Naive thymus-derived CD8-positive, alpha-beta T cell (primary cell): ENCODE results near the gene CDKL4. TPM values are rescaled to one million over a fixed set of nuclear protein-coding genes. Genes with fewer than 3 reads are reported as not detected.
"Not testable (repeated sequence)": the region's sequence is repeated elsewhere in the genome, so short reads cannot be mapped to it uniquely, and the experiment has no call there.

Source experiments
- ATAC-seq, 2 donors: fragments of 150-1000 bp; cut with Tn5 transposase in 1 of 2; sonication (Bioruptor Pico), chemical (Tn5 transposase) in 1 of 2; 1 replicate in 1 of 2; 2 replicates in 1 of 2; pipeline ENCODE4 v1.10.0; 2021; ENCODE audit warnings: mild to moderate bottlenecking in 2 of 2, moderate library complexity in 2 of 2
- POLR2A ChIA-PET: fragments of 350-600 bp; sonication (Branson Sonifier 250); formaldehyde crosslinking; loops from one replicate; lab custom pipeline; 2021; ENCODE audit warnings: antibody characterized with exemption; lab: Charles Lee
- DNase-seq, 10 donors: peaks; one replicate each; pipeline versions ENCODE4 v3.0.0 to v3.0.0-alpha.2; 2020 to 2022
- H3K27ac Mint-ChIP-seq, 10 donors: one replicate each; pipeline ENCODE4 v1.8.0; 2020 to 2022; ENCODE audit warnings: mild to moderate bottlenecking in 10 of 10, mixed read lengths in 10 of 10, moderate library complexity in 4 of 10, inconsistent platforms in 1 of 10
- H3K27me3 Mint-ChIP-seq, 5 donors: one replicate each; pipeline ENCODE4 v1.8.0; 2021 to 2022; ENCODE audit warnings: mixed read lengths in 5 of 5
- H3K36me3 Mint-ChIP-seq, 3 donors: one replicate each; pipeline ENCODE4 v1.8.0; 2020 to 2022; ENCODE audit warnings: mixed read lengths in 3 of 3, mild to moderate bottlenecking in 2 of 3, inconsistent platforms in 1 of 3
- H3K4me1 Mint-ChIP-seq, 4 donors: one replicate each; pipeline ENCODE4 v1.8.0; 2021 to 2022; ENCODE audit warnings: mixed read lengths in 4 of 4
- H3K4me3 Mint-ChIP-seq, 10 donors: one replicate each; pipeline ENCODE4 v1.8.0; 2020 to 2022; ENCODE audit warnings: mild to moderate bottlenecking in 10 of 10, mixed read lengths in 10 of 10, moderate library complexity in 6 of 10, inconsistent platforms in 1 of 10
- H3K9me3 Mint-ChIP-seq, 9 donors: one replicate each; pipeline ENCODE4 v1.8.0; 2020 to 2022; ENCODE audit warnings: mixed read lengths in 9 of 9, mild to moderate bottlenecking in 3 of 9, inconsistent platforms in 1 of 9, moderate library complexity in 1 of 9
- polyA plus RNA-seq, 3 donors: library from polyadenylated mRNA; unstranded; fragments of 300-500 nt; fragmentation: Illumina TruSeq; gene quantifications; one replicate each; pipeline ENCODE4 v1.2.3, GENCODE V29; 2021
- total RNA-seq, 8 experiments: library from RNA in 2 of 8; stranded (reverse) in 2 of 8; gene quantifications; one replicate each; pipeline ENCODE4 v1.2.3 and lab custom pipeline; 2021 to 2026

CDKL4 gene
- total and polyA plus RNA-seq, 5 experiments from 2014 or later, result not detected

- no peak for DNase-seq
- peaks cover 0 to 7% (median 7%) of the 10 kb centered on the region in 3 donors for H3K36me3 Mint-ChIP-seq
- peak overlapping the region in 1 of 10 donors; percentile 1 for H3K27ac Mint-ChIP-seq
- peaks cover 4 to 7% (median 5%) of the 10 kb centered on the region in 4 donors for H3K4me1 Mint-ChIP-seq
- POLR2A ChIA-PET, result interaction anchor here (0.6 to 1.4 kb wide), 2 partner anchors 78 to 1883 kb away, joined by 4 read pairs; no protein-coding TSS in a partner anchor
- H3K9me3 Mint-ChIP-seq, result peaks cover 0 to 28% (median 12%) of the 10 kb centered on the region in 9 donors
- H3K4me3 Mint-ChIP-seq, result no peak overlapping the region
- H3K27me3 Mint-ChIP-seq, result no peaks in the 10 kb centered on the region
- no peak for ATAC-seq
Measured at GRCh38 chr2:39203382-39203781, 40.4 kb downstream of the CDKL4 start.

- POLR2A ChIA-PET, result interaction anchor here (0.6 to 1.4 kb wide), 3 partner anchors 73 to 1883 kb away, joined by 4 read pairs; no protein-coding TSS in a partner anchor
- peaks cover 0 to 29% (median 15%) of the 10 kb centered on the region in 9 donors for H3K9me3 Mint-ChIP-seq
- H3K4me1 Mint-ChIP-seq, result peaks cover 4 to 7% (median 5%) of the 10 kb centered on the region in 4 donors
- H3K36me3 Mint-ChIP-seq, result peaks cover 0 to 7% (median 7%) of the 10 kb centered on the region in 3 donors
- peak overlapping the region in 1 of 10 donors; percentile 10 for H3K27ac Mint-ChIP-seq
- no peak overlapping the region for H3K4me3 Mint-ChIP-seq
- DNase-seq (no peak), ATAC-seq (no peak)
- no peaks in the 10 kb centered on the region for H3K27me3 Mint-ChIP-seq
Measured at GRCh38 chr2:39202639-39203369, 41.0 kb downstream of the CDKL4 start.

- H3K27me3 Mint-ChIP-seq, H3K4me1 Mint-ChIP-seq, H3K27ac Mint-ChIP-seq, DNase-seq, ATAC-seq, H3K4me3 Mint-ChIP-seq, POLR2A ChIA-PET: not testable (repeated sequence)
- Mint-ChIP-seq H3K36me3 (peaks cover 0 to 18% (median 13%) of the 10 kb centered on the region in 3 donors), H3K9me3 (peaks cover 3 to 30% (median 22%) of the 10 kb centered on the region in 9 donors)
Measured at GRCh38 chr2:39197003-39197402, 46.8 kb downstream of the CDKL4 start.

- peak overlapping the region in 1 of 10 donors; percentile 3 for H3K27ac Mint-ChIP-seq
- H3K4me3 Mint-ChIP-seq, result no peak overlapping the region
- H3K36me3 Mint-ChIP-seq, result peaks cover 0 to 14% (median 7%) of the 10 kb centered on the region in 3 donors
- DNase-seq, result no peak
- peaks cover 3 to 22% (median 15%) of the 10 kb centered on the region in 9 donors for H3K9me3 Mint-ChIP-seq
- H3K4me1 Mint-ChIP-seq, result peaks cover 0 to 2% (median 0%) of the 10 kb centered on the region in 4 donors
- no peaks in the 10 kb centered on the region for H3K27me3 Mint-ChIP-seq
- POLR2A ChIA-PET, result no interaction called here
- no peak for ATAC-seq
Measured at GRCh38 chr2:39194686-39195085, 49.1 kb downstream of the CDKL4 start.

GRCh38 chr2:39188960-39189494, 54.7 kb downstream of the CDKL4 start:
- H3K27ac Mint-ChIP-seq, result no peak overlapping the region
- H3K4me1 Mint-ChIP-seq, result peaks cover 0 to 6% (median 2%) of the 10 kb centered on the region in 4 donors
- no peaks in the 10 kb centered on the region for H3K36me3 Mint-ChIP-seq
- POLR2A ChIA-PET, result no interaction called here
- H3K27me3 Mint-ChIP-seq, result no peaks in the 10 kb centered on the region
- no peaks in the 10 kb centered on the region for H3K9me3 Mint-ChIP-seq
- DNase-seq, result no peak
- no peak overlapping the region for H3K4me3 Mint-ChIP-seq
- ATAC-seq, result no peak

GRCh38 chr2:39183673-39184072, 60.1 kb downstream of the CDKL4 start:
- H3K36me3 Mint-ChIP-seq, result no peaks in the 10 kb centered on the region
- H3K9me3 Mint-ChIP-seq, result no peaks in the 10 kb centered on the region
- ATAC-seq (no peak), DNase-seq (no peak)
- no peak overlapping the region for H3K27ac Mint-ChIP-seq
- H3K4me1 Mint-ChIP-seq, result peaks cover 0 to 6% (median 2%) of the 10 kb centered on the region in 4 donors
- POLR2A ChIA-PET, result no interaction called here
- peaks cover 0 to 3% (median 0%) of the 10 kb centered on the region in 5 donors for H3K27me3 Mint-ChIP-seq
- no peak overlapping the region for H3K4me3 Mint-ChIP-seq

- Mint-ChIP-seq H3K4me3 (no peak overlapping the region), H3K4me1 (peaks cover 0 to 4% (median 2%) of the 10 kb centered on the region in 4 donors), H3K27ac (no peak overlapping the region), H3K9me3 (no peaks in the 10 kb centered on the region), H3K27me3 (peaks cover 0 to 3% (median 0%) of the 10 kb centered on the region in 5 donors), H3K36me3 (no peaks in the 10 kb centered on the region)
- no peak for ATAC-seq
- DNase-seq, result no peak
- POLR2A ChIA-PET, result no interaction called here
Measured at GRCh38 chr2:39181297-39181696, 62.5 kb downstream of the CDKL4 start.

GRCh38 chr2:39179974-39180960, 63.5 kb downstream of the CDKL4 start:
- H3K27ac Mint-ChIP-seq, result peak overlapping the region in 1 of 10 donors; percentile 20
- H3K9me3 Mint-ChIP-seq, result no peaks in the 10 kb centered on the region
- POLR2A ChIA-PET, result no interaction called here
- H3K36me3 Mint-ChIP-seq, result no peaks in the 10 kb centered on the region
- peaks cover 0 to 3% (median 0%) of the 10 kb centered on the region in 5 donors for H3K27me3 Mint-ChIP-seq
- H3K4me3 Mint-ChIP-seq, result no peak overlapping the region
- DNase-seq, result no peak
- ATAC-seq, result no peak
- H3K4me1 Mint-ChIP-seq, result peaks cover 0 to 2% (median 0%) of the 10 kb centered on the region in 4 donors

- Mint-ChIP-seq H3K9me3 (no peaks in the 10 kb centered on the region), H3K27ac (no peak overlapping the region), H3K4me1 (peaks cover 0 to 2% (median 0%) of the 10 kb centered on the region in 4 donors), H3K27me3 (peaks cover 0 to 3% (median 0%) of the 10 kb centered on the region in 5 donors), H3K4me3 (no peak overlapping the region), H3K36me3 (no peaks in the 10 kb centered on the region)
- POLR2A ChIA-PET, result no interaction called here
- no peak for ATAC-seq
- no peak for DNase-seq
Measured at GRCh38 chr2:39178756-39179155, 65.0 kb downstream of the CDKL4 start.

GRCh38 chr2:39176997-39177396, 66.8 kb downstream of the CDKL4 start:
- Mint-ChIP-seq H3K27me3 (peaks cover 0 to 3% (median 0%) of the 10 kb centered on the region in 5 donors), H3K27ac (peak overlapping the region in 3 of 10 donors; percentile 21 to 69 (median 31)), H3K4me3 (no peak overlapping the region), H3K36me3 (no peaks in the 10 kb centered on the region), H3K4me1 (peaks cover 0 to 2% (median 0%) of the 10 kb centered on the region in 4 donors), H3K9me3 (no peaks in the 10 kb centered on the region)
- POLR2A ChIA-PET, result interaction anchor here (0.7 kb wide), 1 partner anchor 55 kb away, joined by 3 read pairs; no protein-coding TSS in a partner anchor
- ATAC-seq (no peak), DNase-seq (no peak)

- POLR2A ChIA-PET, result no interaction called here
- Mint-ChIP-seq H3K27me3 (no peaks in the 10 kb centered on the region), H3K4me1 (peaks cover 0 to 2% (median 0%) of the 10 kb centered on the region in 4 donors), H3K9me3 (no peaks in the 10 kb centered on the region), H3K4me3 (no peak overlapping the region), H3K27ac (no peak overlapping the region), H3K36me3 (no peaks in the 10 kb centered on the region)
- no peak for ATAC-seq
- no peak for DNase-seq
Measured at GRCh38 chr2:39175026-39175812, 68.6 kb downstream of the CDKL4 start.
